Measurements from ENCODE around the gene CTXND1.

The CTXND1 gene

GRCh38 chr15:80211976-80212375, 40.0 kb downstream of the CTXND1 start:
- Histone ChIP-seq H3K9me3 (ENCODE audit: control insufficient read depth, insufficient read depth, low read length) (no peaks in the 10 kb centered on the region), H3K9me2 (replicated peaks; ENCODE audit: control insufficient read depth, low read length) (no peaks in the 10 kb centered on the region), H3K36me3 (ENCODE audit: control insufficient read depth, low read length) (no peaks in the 10 kb centered on the region), H3K4me2 (ENCODE audit: low read length) (no peak overlapping the region), H3K27ac (ENCODE audit: low read depth, low read length) (no peak overlapping the region), H3F3A (ENCODE audit: control insufficient read depth, insufficient read depth) (no peaks in the 10 kb centered on the region), H3K79me2 (ENCODE audit: control insufficient read depth, low read length) (no peaks in the 10 kb centered on the region), H3K27me3 (ENCODE audit: control insufficient read depth, low read length) (peaks cover 28% of the 10 kb centered on the region), H4K20me1 (ENCODE audit: control insufficient read depth, insufficient read depth, low read depth, low read length) (no peaks in the 10 kb centered on the region), H3K4me1 (ENCODE audit: control insufficient read depth, low read length) (no peaks in the 10 kb centered on the region), H3K4me3 (ENCODE audit: low read length) (no peak overlapping the region)
- TF ChIP-seq EZH2phosphoT487 (IDR thresholded peaks at IDR 0.05; ENCODE audit: borderline replicate concordance, low read length): no peak
- no peak for TF ChIP-seq CTCF (IDR thresholded peaks at IDR 0.05; ENCODE audit: low read depth, low read length, poor library complexity, severe bottlenecking)

GRCh38 chr15:80210611-80211573, 41.1 kb downstream of the CTXND1 start:
- Histone ChIP-seq H3K27ac (ENCODE audit: low read depth, low read length) (no peak overlapping the region), H3K36me3 (ENCODE audit: control insufficient read depth, low read length) (no peaks in the 10 kb centered on the region), H3K4me2 (ENCODE audit: low read length) (no peak overlapping the region), H3K79me2 (ENCODE audit: control insufficient read depth, low read length) (no peaks in the 10 kb centered on the region), H3K4me3 (ENCODE audit: low read length) (no peak overlapping the region), H3K9me2 (replicated peaks; ENCODE audit: control insufficient read depth, low read length) (no peaks in the 10 kb centered on the region), H3F3A (ENCODE audit: control insufficient read depth, insufficient read depth) (no peaks in the 10 kb centered on the region), H3K9me3 (ENCODE audit: control insufficient read depth, insufficient read depth, low read length) (no peaks in the 10 kb centered on the region), H3K4me1 (ENCODE audit: control insufficient read depth, low read length) (no peaks in the 10 kb centered on the region), H4K20me1 (ENCODE audit: control insufficient read depth, insufficient read depth, low read depth, low read length) (no peaks in the 10 kb centered on the region), H3K27me3 (ENCODE audit: control insufficient read depth, low read length) (peaks cover 35% of the 10 kb centered on the region)
- TF ChIP-seq CTCF (IDR thresholded peaks at IDR 0.05; ENCODE audit: low read depth, low read length, poor library complexity, severe bottlenecking) (no peak), EZH2phosphoT487 (IDR thresholded peaks at IDR 0.05; ENCODE audit: borderline replicate concordance, low read length) (no peak)

GRCh38 chr15:80208758-80209734, 43.0 kb downstream of the CTXND1 start:
- no peaks in the 10 kb centered on the region for H3K4me1 ChIP-seq (ENCODE audit: control insufficient read depth, low read length)
- H4K20me1 ChIP-seq (ENCODE audit: control insufficient read depth, insufficient read depth, low read depth, low read length): no peaks in the 10 kb centered on the region
- no peaks in the 10 kb centered on the region for H3K9me2 ChIP-seq (replicated peaks; ENCODE audit: control insufficient read depth, low read length)
- H3K9me3 ChIP-seq (ENCODE audit: control insufficient read depth, insufficient read depth, low read length): no peaks in the 10 kb centered on the region
- TF ChIP-seq CTCF (IDR thresholded peaks at IDR 0.05; ENCODE audit: low read depth, low read length, poor library complexity, severe bottlenecking) (no peak), EZH2phosphoT487 (IDR thresholded peaks at IDR 0.05; ENCODE audit: borderline replicate concordance, low read length) (no peak)
- peaks cover 39% of the 10 kb centered on the region for H3K27me3 ChIP-seq (ENCODE audit: control insufficient read depth, low read length)
- H3K79me2 ChIP-seq (ENCODE audit: control insufficient read depth, low read length): no peaks in the 10 kb centered on the region
- no peak overlapping the region for H3K4me3 ChIP-seq (ENCODE audit: low read length)
- no peaks in the 10 kb centered on the region for H3K36me3 ChIP-seq (ENCODE audit: control insufficient read depth, low read length)
- no peaks in the 10 kb centered on the region for H3F3A ChIP-seq (ENCODE audit: control insufficient read depth, insufficient read depth)
- no peak overlapping the region for H3K27ac ChIP-seq (ENCODE audit: low read depth, low read length)
- H3K4me2 ChIP-seq (ENCODE audit: low read length): no peak overlapping the region

Measured in DOHH2 (cell line).